Fibroblast of upper back skin (primary cell): Measurements from ENCODE around the gene INTS11.
A peak's percentile ranks its signal among the peaks of the same experiment; 100 is the strongest.
"Not testable (repeated sequence)": the region's sequence is repeated elsewhere in the genome, so short reads cannot be mapped to it uniquely, and the experiment has no call there.

Source experiments
- DNase-seq: peaks from one replicate; pipeline ENCODE4 v3.0.0-alpha.2; 2013

The INTS11 gene

GRCh38 chr1:1327291-1327690 is 2.8 kb upstream of the INTS11 start:
- no peak for DNase-seq

GRCh38 chr1:1326075-1326605 is 1.7 kb upstream of the INTS11 start:
- no peak for DNase-seq

- DNase-seq = no peak
These were observed 1.0 kb upstream of the INTS11 start for GRCh38 chr1:1325288-1326074.

- no peak for DNase-seq
These were observed 356 bp downstream of the INTS11 start for GRCh38 chr1:1324084-1324523.

GRCh38 chr1:1322952-1323351 is 1.5 kb downstream of the INTS11 start:
- no peak for DNase-seq

- no peak for DNase-seq
These were observed 2.0 kb downstream of the INTS11 start for GRCh38 chr1:1322418-1322817.

- DNase-seq = no peak
These were observed 3.0 kb downstream of the INTS11 start for GRCh38 chr1:1321477-1321876.

GRCh38 chr1:1320666-1321448 is 3.6 kb downstream of the INTS11 start:
- DNase-seq = no peak

- no peak for DNase-seq
These were observed 4.9 kb downstream of the INTS11 start for GRCh38 chr1:1319646-1319941.

GRCh38 chr1:1318777-1319645 is 5.4 kb downstream of the INTS11 start:
- no peak for DNase-seq

- DNase-seq = peak; percentile 92
These were observed 6.3 kb downstream of the INTS11 start for GRCh38 chr1:1318131-1318652.

- DNase-seq = no peak
These were observed 7.0 kb downstream of the INTS11 start for GRCh38 chr1:1317420-1317819.

- not testable (repeated sequence) for DNase-seq
These were observed 8.3 kb downstream of the INTS11 start for GRCh38 chr1:1316199-1316598.

- DNase-seq = no peak
These were observed 9.0 kb downstream of the INTS11 start for GRCh38 chr1:1315435-1315954.

GRCh38 chr1:1314678-1315335 is 9.7 kb downstream of the INTS11 start:
- no peak for DNase-seq

GRCh38 chr1:1314237-1314586 is 10.2 kb downstream of the INTS11 start:
- DNase-seq = no peak

- no peak for DNase-seq
These were observed 10.8 kb downstream of the INTS11 start for GRCh38 chr1:1313500-1314236.

- DNase-seq = no peak
These were observed 11.8 kb downstream of the INTS11 start for GRCh38 chr1:1312450-1313314.

GRCh38 chr1:1311107-1312104 is 13.1 kb downstream of the INTS11 start:
- no peak for DNase-seq
